H1 (cell line): ENCODE results near the gene ME3. TPM values are rescaled to one million over a fixed set of nuclear protein-coding genes. Genes with fewer than 3 reads are reported as not detected.

ENCODE experiments used
- BACH1 ChIP-seq: IDR thresholded peaks from 2 replicates; pipeline ENCODE4 v1.6.1; 2012; ENCODE audit warnings: low read length, improper control_type of control experiment
- BRCA1 ChIP-seq: IDR thresholded peaks from 2 replicates; pipeline ENCODE4 v1.6.1; 2012; ENCODE audit warnings: low read depth, low read length, improper control_type of control experiment
- CBX5 ChIP-seq: fragments of 300-800, 300-1000 bp; sonication (generic); IDR thresholded peaks from 2 replicates; pipeline ENCODE4 v1.7.1; 2016; ENCODE audit warnings: antibody characterized with exemption, low read length, low read depth
- CHD1 ChIP-seq: IDR thresholded peaks from 2 replicates; pipeline ENCODE4 v1.6.1; 2012; ENCODE audit warnings: low read depth, low read length, improper control_type of control experiment
- EGR1 ChIP-seq: IDR thresholded peaks from 2 replicates; pipeline ENCODE4 v1.6.1; 2011; ENCODE audit warnings: low read depth, low read length, borderline replicate concordance
- NRF1 ChIP-seq: IDR thresholded peaks from 2 replicates; pipeline ENCODE4 v1.6.1; 2011; ENCODE audit warnings: mild to moderate bottlenecking, low read depth, low read length, improper control_type of control experiment
- RAD21 ChIP-seq, 2 experiments: IDR thresholded peaks in 1 of 2; conservative IDR thresholded peaks in 1 of 2; 2 replicates each; pipeline ENCODE4 v1.6.1; 2011; ENCODE audit warnings: low read depth in 2 of 2, low read length in 2 of 2, improper control_type of control experiment in 1 of 2, inconsistent platforms in 1 of 2, mild to moderate bottlenecking in 1 of 2, moderate library complexity in 1 of 2
- SIRT6 ChIP-seq: IDR thresholded peaks from one replicate; pipeline ENCODE4 v1.7.1; 2012; ENCODE audit warnings: low read length, inconsistent platforms
- TAF1 ChIP-seq: IDR thresholded peaks from 2 replicates; pipeline ENCODE4 v1.6.1; 2011; ENCODE audit warnings: mild to moderate bottlenecking, low read depth, low read length
- TAF7 ChIP-seq: optimal IDR thresholded peaks from 2 replicates; pipeline ENCODE3; 2011; ENCODE audit warnings: low read depth, mild to moderate bottlenecking, inconsistent platforms, low read length, moderate library complexity, borderline replicate concordance
- YY1 ChIP-seq: IDR thresholded peaks from 2 replicates; pipeline ENCODE4 v1.6.1; 2011; ENCODE audit warnings: low read depth, mild to moderate bottlenecking, low read length
- polyA plus RNA-seq, 7 experiments: library from polyadenylated mRNA; depleted of rRNA in 3 of 7; stranded (reverse) in 5 of 7; unstranded in 2 of 7; fragments of >200 nt in 5 of 7; fragments of 200-250 nt in 2 of 7; gene quantifications; 1 replicate in 5 of 7; 2 replicates in 1 of 7; 4 replicates in 1 of 7; pipeline versions ENCODE4 v1.2.1 to v1.2.3, GENCODE V29; 2011 to 2013; ENCODE audit warnings: missing spikeins in 2 of 7, mixed read lengths in 2 of 7
- total RNA-seq: library from RNA; stranded (reverse); fragmentation: NEBNext Ultra II Directional; extraction: Animal tissue kit (Norgen Biotek cat#: 25700); gene quantifications from 2 replicates; pipeline ENCODE4 v1.2.1, GENCODE V29; 2021
- TF ChIP-seq, protein P1 (sequence below): fragments of 300-600 bp; sonication (generic); IDR thresholded peaks from 2 replicates; pipeline ENCODE4 v1.7.1; 2012; ENCODE audit warnings: low read length, moderate library complexity, mild to moderate bottlenecking, inconsistent platforms; ENCODE audit not compliant: insufficient replicate concordance
- TF ChIP-seq, protein P2 (sequence below): IDR thresholded peaks from 2 replicates; pipeline ENCODE4 v1.6.1; 2012; ENCODE audit warnings: inconsistent platforms

ME3 gene
- total and polyA plus RNA-seq, 2 of the 8 experiments (the other 6 are each of a cell fraction or from before 2014, with no cell fraction given), result 1.5 to 2.8 TPM

DNA sequence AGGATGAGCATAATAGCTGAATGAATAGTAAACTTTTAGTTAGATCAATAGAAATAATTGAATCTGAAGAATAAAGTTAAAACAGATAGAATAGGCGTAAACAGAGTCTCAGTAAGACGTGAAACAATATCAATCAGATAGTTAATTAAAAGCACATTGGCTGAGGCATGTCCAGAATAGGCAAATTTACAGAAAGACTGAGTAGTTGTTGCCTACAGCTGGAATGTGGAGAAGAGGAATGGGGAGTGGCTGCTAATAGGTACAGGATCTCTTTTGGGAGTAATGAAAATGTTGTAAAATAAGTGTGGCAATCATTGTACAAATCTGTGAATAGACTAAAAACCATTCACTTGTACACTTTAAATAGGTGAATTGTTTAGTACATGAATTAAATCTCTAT, 36.3 kb upstream of the ME3 start (continued):
- TF ChIP-seq, protein P1, sequence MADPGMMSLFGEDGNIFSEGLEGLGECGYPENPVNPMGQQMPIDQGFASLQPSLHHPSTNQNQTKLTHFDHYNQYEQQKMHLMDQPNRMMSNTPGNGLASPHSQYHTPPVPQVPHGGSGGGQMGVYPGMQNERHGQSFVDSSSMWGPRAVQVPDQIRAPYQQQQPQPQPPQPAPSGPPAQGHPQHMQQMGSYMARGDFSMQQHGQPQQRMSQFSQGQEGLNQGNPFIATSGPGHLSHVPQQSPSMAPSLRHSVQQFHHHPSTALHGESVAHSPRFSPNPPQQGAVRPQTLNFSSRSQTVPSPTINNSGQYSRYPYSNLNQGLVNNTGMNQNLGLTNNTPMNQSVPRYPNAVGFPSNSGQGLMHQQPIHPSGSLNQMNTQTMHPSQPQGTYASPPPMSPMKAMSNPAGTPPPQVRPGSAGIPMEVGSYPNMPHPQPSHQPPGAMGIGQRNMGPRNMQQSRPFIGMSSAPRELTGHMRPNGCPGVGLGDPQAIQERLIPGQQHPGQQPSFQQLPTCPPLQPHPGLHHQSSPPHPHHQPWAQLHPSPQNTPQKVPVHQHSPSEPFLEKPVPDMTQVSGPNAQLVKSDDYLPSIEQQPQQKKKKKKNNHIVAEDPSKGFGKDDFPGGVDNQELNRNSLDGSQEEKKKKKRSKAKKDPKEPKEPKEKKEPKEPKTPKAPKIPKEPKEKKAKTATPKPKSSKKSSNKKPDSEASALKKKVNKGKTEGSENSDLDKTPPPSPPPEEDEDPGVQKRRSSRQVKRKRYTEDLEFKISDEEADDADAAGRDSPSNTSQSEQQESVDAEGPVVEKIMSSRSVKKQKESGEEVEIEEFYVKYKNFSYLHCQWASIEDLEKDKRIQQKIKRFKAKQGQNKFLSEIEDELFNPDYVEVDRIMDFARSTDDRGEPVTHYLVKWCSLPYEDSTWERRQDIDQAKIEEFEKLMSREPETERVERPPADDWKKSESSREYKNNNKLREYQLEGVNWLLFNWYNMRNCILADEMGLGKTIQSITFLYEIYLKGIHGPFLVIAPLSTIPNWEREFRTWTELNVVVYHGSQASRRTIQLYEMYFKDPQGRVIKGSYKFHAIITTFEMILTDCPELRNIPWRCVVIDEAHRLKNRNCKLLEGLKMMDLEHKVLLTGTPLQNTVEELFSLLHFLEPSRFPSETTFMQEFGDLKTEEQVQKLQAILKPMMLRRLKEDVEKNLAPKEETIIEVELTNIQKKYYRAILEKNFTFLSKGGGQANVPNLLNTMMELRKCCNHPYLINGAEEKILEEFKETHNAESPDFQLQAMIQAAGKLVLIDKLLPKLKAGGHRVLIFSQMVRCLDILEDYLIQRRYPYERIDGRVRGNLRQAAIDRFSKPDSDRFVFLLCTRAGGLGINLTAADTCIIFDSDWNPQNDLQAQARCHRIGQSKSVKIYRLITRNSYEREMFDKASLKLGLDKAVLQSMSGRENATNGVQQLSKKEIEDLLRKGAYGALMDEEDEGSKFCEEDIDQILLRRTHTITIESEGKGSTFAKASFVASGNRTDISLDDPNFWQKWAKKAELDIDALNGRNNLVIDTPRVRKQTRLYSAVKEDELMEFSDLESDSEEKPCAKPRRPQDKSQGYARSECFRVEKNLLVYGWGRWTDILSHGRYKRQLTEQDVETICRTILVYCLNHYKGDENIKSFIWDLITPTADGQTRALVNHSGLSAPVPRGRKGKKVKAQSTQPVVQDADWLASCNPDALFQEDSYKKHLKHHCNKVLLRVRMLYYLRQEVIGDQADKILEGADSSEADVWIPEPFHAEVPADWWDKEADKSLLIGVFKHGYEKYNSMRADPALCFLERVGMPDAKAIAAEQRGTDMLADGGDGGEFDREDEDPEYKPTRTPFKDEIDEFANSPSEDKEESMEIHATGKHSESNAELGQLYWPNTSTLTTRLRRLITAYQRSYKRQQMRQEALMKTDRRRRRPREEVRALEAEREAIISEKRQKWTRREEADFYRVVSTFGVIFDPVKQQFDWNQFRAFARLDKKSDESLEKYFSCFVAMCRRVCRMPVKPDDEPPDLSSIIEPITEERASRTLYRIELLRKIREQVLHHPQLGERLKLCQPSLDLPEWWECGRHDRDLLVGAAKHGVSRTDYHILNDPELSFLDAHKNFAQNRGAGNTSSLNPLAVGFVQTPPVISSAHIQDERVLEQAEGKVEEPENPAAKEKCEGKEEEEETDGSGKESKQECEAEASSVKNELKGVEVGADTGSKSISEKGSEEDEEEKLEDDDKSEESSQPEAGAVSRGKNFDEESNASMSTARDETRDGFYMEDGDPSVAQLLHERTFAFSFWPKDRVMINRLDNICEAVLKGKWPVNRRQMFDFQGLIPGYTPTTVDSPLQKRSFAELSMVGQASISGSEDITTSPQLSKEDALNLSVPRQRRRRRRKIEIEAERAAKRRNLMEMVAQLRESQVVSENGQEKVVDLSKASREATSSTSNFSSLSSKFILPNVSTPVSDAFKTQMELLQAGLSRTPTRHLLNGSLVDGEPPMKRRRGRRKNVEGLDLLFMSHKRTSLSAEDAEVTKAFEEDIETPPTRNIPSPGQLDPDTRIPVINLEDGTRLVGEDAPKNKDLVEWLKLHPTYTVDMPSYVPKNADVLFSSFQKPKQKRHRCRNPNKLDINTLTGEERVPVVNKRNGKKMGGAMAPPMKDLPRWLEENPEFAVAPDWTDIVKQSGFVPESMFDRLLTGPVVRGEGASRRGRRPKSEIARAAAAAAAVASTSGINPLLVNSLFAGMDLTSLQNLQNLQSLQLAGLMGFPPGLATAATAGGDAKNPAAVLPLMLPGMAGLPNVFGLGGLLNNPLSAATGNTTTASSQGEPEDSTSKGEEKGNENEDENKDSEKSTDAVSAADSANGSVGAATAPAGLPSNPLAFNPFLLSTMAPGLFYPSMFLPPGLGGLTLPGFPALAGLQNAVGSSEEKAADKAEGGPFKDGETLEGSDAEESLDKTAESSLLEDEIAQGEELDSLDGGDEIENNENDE, result no peak
- no peak for TF ChIP-seq CBX5
- no peak for TF ChIP-seq BACH1
- TF ChIP-seq, protein P2, sequence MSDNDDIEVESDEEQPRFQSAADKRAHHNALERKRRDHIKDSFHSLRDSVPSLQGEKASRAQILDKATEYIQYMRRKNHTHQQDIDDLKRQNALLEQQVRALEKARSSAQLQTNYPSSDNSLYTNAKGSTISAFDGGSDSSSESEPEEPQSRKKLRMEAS, result no peak
- no peak for TF ChIP-seq BRCA1
- no peak for TF ChIP-seq EGR1
- TF ChIP-seq YY1, result no peak
- TF ChIP-seq SIRT6, result no peak
- TF ChIP-seq TAF7, result no peak
- no peak for TF ChIP-seq RAD21 (IDR thresholded peaks at IDR 0.05 in 1 of 2, conservative IDR thresholded peaks at IDR 0.05 in 1 of 2; ENCODE audit: low read depth in 2 of 2, low read length in 2 of 2)
- TF ChIP-seq NRF1, result no peak
- no peak for TF ChIP-seq CHD1
- TF ChIP-seq TAF1, result no peak
